Sigmoid colon (tissue), 7 donors: ENCODE measurements around the gene ADAMTS17. TPM values are rescaled to one million over a fixed set of nuclear protein-coding genes. Genes with fewer than 3 reads are reported as not detected.

ENCODE experiments used
- DNase-seq: peaks from one replicate; pipeline ENCODE4 v3.0.0-alpha.2; 2019
- H3K27ac ChIP-seq, 4 donors: fragments of 200-600 bp; sonication (generic); one replicate each; pipeline ENCODE4 v1.5.1; 2016 to 2019; ENCODE audit warnings: mild to moderate bottlenecking in 1 of 4
- H3K27me3 ChIP-seq, 3 donors: fragments of 200-600 bp; sonication (generic); one replicate each; pipeline ENCODE4 v1.5.1; 2019; ENCODE audit warnings: mild to moderate bottlenecking in 1 of 3
- H3K36me3 ChIP-seq, 4 donors: fragments of 200-600 bp; sonication (generic); one replicate each; pipeline ENCODE4 v1.5.1; 2016 to 2019
- H3K4me1 ChIP-seq, 4 donors: fragments of 200-600 bp; sonication (generic); one replicate each; pipeline ENCODE4 v1.5.1; 2017 to 2019
- H3K4me3 ChIP-seq, 4 donors: fragments of 200-600 bp; sonication (generic); one replicate each; pipeline ENCODE4 v1.5.1; 2017 to 2019; ENCODE audit warnings: mild to moderate bottlenecking in 2 of 4, moderate library complexity in 1 of 4
- H3K9me3 ChIP-seq, 4 donors: fragments of 200-600 bp in 3 of 4; sonication (generic) in 3 of 4; one replicate each; pipeline versions ENCODE4 v1.5.1 to v1.6.1; 2013 to 2019
- EP300 ChIP-seq, 4 donors: sonication (generic); formaldehyde crosslinking; IDR thresholded peaks; one replicate each; pipeline ENCODE4 v1.6.1; 2017; ENCODE audit warnings: antibody characterized with exemption in 4 of 4
- POLR2A ChIP-seq, 2 donors: fragments of 450-650 bp; IDR thresholded peaks; one replicate each; pipeline ENCODE4 v1.6.1; 2016; ENCODE audit warnings: antibody characterized with exemption in 2 of 2, mild to moderate bottlenecking in 2 of 2, moderate library complexity in 2 of 2
- POLR2AphosphoS5 ChIP-seq, 4 donors: sonication (generic); formaldehyde crosslinking; IDR thresholded peaks; one replicate each; pipeline ENCODE4 v1.6.1; 2017; ENCODE audit warnings: antibody characterized with exemption in 4 of 4
- WGBS, 2 donors: extraction: QIAGEN DNeasy Blood & Tissue Kit; methylation state at CpG; one replicate each; pipeline ENCODE4 v1.1.7; 2013; 5-methylcytosine and 5-hydroxymethylcytosine counted together
- intact Hi-C: fragments of 100-400 bp; cut with DNase I; formaldehyde crosslinking; loops from one replicate; pipeline ENCODE4 v1.15.1; 2023
- polyA plus RNA-seq, 3 donors: library from polyadenylated mRNA; stranded (reverse); fragments of 200-250 nt; gene quantifications; one replicate each; pipeline ENCODE4 v1.2.3, GENCODE V29; 2013
- total RNA-seq, 4 donors: library from RNA; depleted of rRNA; stranded (reverse); fragments of >200 nt; gene quantifications; one replicate each; pipeline ENCODE4 v1.1.0, GENCODE V29; 2016
- TF ChIP-seq, protein P1 (sequence below), 4 experiments: fragments of 450-650 bp in 3 of 4; fragments of 200-600 bp in 1 of 4; IDR thresholded peaks; one replicate each; pipeline ENCODE4 v1.5.1; 2016 to 2019; ENCODE audit warnings: antibody characterized with exemption in 4 of 4, mild to moderate bottlenecking in 3 of 4, moderate library complexity in 2 of 4
- donor health status: healthy with polysubstance abuse.
- donor health status: Bipolar disorder and iron deficiency.
- donor health status: healthy.

Gene ADAMTS17
- total and polyA plus RNA-seq, 7 donors, result 0.46 to 3.6 (median 1.2) TPM

DNA sequence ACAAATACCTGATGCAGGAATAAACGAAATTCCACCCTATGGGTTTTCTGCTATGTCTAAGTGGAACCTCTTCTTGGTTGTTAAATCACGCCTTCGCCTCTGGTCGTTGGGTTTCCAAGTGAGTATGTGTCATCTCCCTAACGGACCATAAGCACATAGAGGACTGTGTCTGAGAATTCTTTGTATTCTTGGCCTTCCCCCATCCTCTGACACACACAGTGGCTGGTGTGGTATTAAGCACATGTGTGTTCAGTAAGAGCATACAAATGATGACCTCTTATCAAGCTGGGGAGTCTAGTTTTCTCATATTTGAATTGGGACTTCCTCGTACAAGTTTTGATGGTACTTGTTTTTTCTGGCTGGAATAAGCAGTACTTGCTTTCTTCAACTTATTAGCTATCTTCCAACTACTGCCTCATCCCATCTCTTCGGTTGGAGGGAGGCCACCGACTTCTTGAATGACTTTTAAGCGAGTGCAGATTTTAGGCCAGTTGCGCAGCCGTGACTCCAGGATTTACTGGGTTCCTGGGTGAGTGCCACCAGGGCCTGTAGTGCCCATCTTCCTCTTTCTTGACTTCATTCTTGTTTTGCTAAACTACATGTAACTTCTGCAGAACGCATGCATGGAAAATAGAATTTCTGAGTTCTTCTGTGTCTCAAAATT lies 240.2 kb downstream of the ADAMTS17 start:
- 87 to 94% methylated on average over 12 of the region's 12 CpGs for WGBS, 2 donors
- H3K9me3 ChIP-seq, result no peaks in the 10 kb centered on the region
- H3K36me3 ChIP-seq, result no peaks in the 10 kb centered on the region
- H3K4me3 ChIP-seq, result no peak overlapping the region
- TF ChIP-seq POLR2A (IDR thresholded peaks at IDR 0.05), result no peak
- intact Hi-C loops, result no loop called here
- no peaks in the 10 kb centered on the region for H3K27me3 ChIP-seq
- no peaks in the 10 kb centered on the region for H3K4me1 ChIP-seq
- no peak overlapping the region for H3K27ac ChIP-seq
- peak; percentile 59 for DNase-seq

DNA sequence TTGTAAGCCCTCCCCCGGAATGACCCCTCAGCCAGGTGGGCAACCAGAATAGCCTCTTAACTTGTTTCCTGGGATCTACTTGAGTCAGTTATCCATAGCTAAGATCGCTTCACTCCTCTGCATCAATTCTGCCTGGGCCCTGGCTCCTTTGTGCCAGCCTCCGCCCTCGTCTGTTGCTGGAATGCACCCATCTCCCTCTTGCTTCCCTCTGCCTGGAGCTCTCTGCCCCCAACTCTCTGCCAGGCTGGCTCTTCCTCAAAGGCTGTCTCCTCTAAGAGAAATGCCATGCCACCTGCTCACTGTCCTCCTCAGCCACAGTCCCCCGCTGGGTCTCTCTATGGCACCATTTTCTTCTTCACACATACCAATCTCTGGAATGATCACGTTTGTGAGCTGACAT lies 240.8 kb downstream of the ADAMTS17 start:
- no peak for TF ChIP-seq POLR2AphosphoS5 (IDR thresholded peaks at IDR 0.05)
- no peak for TF ChIP-seq POLR2A (IDR thresholded peaks at IDR 0.05)
- TF ChIP-seq, protein P1, sequence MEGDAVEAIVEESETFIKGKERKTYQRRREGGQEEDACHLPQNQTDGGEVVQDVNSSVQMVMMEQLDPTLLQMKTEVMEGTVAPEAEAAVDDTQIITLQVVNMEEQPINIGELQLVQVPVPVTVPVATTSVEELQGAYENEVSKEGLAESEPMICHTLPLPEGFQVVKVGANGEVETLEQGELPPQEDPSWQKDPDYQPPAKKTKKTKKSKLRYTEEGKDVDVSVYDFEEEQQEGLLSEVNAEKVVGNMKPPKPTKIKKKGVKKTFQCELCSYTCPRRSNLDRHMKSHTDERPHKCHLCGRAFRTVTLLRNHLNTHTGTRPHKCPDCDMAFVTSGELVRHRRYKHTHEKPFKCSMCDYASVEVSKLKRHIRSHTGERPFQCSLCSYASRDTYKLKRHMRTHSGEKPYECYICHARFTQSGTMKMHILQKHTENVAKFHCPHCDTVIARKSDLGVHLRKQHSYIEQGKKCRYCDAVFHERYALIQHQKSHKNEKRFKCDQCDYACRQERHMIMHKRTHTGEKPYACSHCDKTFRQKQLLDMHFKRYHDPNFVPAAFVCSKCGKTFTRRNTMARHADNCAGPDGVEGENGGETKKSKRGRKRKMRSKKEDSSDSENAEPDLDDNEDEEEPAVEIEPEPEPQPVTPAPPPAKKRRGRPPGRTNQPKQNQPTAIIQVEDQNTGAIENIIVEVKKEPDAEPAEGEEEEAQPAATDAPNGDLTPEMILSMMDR (IDR thresholded peaks at IDR 0.05), result no peak
- no peak for TF ChIP-seq EP300 (IDR thresholded peaks at IDR 0.05)
- intact Hi-C loops, result no loop called here
- H3K27ac ChIP-seq, result no peak overlapping the region
- H3K4me3 ChIP-seq, result no peak overlapping the region
- 91 to 92% methylated on average over 6 of the region's 6 CpGs for WGBS, 2 donors
- H3K27me3 ChIP-seq, result no peaks in the 10 kb centered on the region
- H3K36me3 ChIP-seq, result no peaks in the 10 kb centered on the region
- H3K4me1 ChIP-seq, result no peaks in the 10 kb centered on the region
- peak; percentile 18 for DNase-seq
- H3K9me3 ChIP-seq, result no peaks in the 10 kb centered on the region

DNA sequence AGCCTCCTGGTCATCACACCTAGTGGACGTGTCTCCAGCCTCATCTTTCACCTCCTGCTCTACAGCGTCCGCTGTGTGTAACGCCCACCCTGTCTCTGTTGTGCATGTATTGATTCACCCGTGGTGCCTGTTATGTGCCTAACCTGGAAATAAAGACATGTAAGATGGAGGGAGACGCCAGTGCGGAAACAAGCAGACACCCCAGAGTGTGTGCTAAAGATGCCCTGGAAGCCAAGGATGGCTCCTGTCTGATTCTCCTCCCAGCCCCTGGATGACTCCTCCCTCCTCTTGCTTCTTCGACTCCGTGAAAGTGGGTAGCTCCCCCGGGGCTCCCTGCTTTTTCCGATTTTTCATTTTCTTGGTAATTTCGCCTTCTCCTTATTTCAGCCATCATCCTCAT lies 241.8 kb downstream of the ADAMTS17 start:
- Histone ChIP-seq H3K9me3 (no peaks in the 10 kb centered on the region), H3K27ac (no peak overlapping the region), H3K4me1 (no peaks in the 10 kb centered on the region), H3K36me3 (no peaks in the 10 kb centered on the region), H3K4me3 (no peak overlapping the region), H3K27me3 (no peaks in the 10 kb centered on the region)
- no peak for TF ChIP-seq POLR2AphosphoS5 (IDR thresholded peaks at IDR 0.05)
- no peak for TF ChIP-seq POLR2A (IDR thresholded peaks at IDR 0.05)
- TF ChIP-seq EP300 (IDR thresholded peaks at IDR 0.05), result no peak
- TF ChIP-seq, protein P1 (IDR thresholded peaks at IDR 0.05), result no peak
- intact Hi-C loops, result no loop called here
- DNase-seq, result peak; percentile 39
- 92 to 95% methylated on average over 12 of the region's 12 CpGs for WGBS, 2 donors

DNA sequence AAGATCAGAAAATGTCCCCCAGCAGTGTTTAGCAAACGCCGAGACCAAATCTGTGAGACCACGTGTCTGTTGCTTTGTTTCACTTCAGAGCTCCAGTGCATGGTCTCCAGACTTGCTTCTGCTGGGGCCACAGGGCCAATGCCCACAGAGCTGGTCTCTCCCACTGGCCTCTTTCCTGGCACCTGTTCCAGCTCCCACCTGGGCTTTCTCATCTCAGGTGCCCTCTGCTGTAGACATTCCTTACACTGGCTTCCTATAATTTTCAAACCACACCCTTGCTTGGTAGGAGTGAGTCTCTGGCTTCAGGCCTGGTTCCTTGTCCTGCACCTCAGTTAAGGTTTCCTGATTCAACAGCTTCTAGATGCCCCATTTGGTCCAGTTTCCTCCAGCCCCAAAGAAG lies 243.1 kb downstream of the ADAMTS17 start:
- no peaks in the 10 kb centered on the region for H3K36me3 ChIP-seq
- H3K27ac ChIP-seq, result no peak overlapping the region
- no peak overlapping the region for H3K4me3 ChIP-seq
- intact Hi-C loops, result no loop called here
- DNase-seq, result no peak
- no peak for TF ChIP-seq POLR2AphosphoS5 (IDR thresholded peaks at IDR 0.05)
- H3K4me1 ChIP-seq, result no peaks in the 10 kb centered on the region
- WGBS, 2 donors, result 94 to 96% methylated on average over 3 of the region's 3 CpGs
- H3K27me3 ChIP-seq, result no peaks in the 10 kb centered on the region
- H3K9me3 ChIP-seq, result no peaks in the 10 kb centered on the region

DNA sequence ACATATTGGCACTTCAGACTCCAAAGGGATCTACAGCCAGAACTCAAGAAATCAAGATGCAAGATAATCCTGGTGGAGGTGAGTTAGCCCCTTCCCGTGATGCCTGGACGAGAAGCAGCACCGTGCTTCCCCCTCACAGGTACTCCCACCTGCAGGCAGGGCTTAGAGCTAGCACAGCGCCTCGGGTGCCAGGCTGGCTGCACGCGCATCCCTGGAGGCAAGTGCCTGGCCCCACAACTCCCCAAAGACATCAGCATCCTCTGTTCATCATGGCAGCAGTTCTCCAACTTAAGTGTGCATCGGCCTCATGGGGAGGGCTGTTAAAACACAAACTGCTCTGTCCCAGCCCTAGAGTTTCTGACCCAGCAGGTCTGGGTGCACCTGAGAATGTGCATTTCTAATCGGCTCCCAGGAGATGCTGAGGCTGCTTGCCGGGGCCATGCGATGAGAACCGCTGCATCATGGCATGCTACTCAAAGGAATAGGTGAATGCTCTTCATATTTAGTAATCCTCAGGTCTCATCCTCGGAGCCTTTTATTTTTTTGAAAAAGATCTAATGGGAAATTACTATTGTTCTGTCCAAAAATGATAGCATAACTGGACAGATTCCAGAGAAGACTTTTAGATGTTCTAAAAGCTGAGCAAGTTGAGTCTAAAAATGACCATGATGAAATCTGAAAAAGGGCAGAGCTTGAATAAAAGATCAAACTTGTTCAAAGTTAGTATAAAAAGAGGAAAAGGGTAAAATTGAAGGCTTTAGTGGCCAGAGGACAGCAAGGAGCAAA lies 244.2 kb downstream of the ADAMTS17 start:
- H3K9me3 ChIP-seq, result no peaks in the 10 kb centered on the region
- H3K27me3 ChIP-seq, result no peaks in the 10 kb centered on the region
- DNase-seq, result peak; percentile 36
- WGBS, 2 donors, result 92 to 94% methylated on average over 13 of the region's 13 CpGs
- no peaks in the 10 kb centered on the region for H3K4me1 ChIP-seq
- H3K36me3 ChIP-seq, result no peaks in the 10 kb centered on the region
- H3K4me3 ChIP-seq, result no peak overlapping the region
- intact Hi-C loops, result no loop called here
- TF ChIP-seq, protein P1 (IDR thresholded peaks at IDR 0.05), result no peak
- TF ChIP-seq EP300 (IDR thresholded peaks at IDR 0.05) (no peak), POLR2AphosphoS5 (IDR thresholded peaks at IDR 0.05) (no peak), POLR2A (IDR thresholded peaks at IDR 0.05) (no peak)
- no peak overlapping the region for H3K27ac ChIP-seq
